Mesendoderm (in vitro differentiated cells): ENCODE data around the gene TBCB.

Source experiments
- DNase-seq: peaks from one replicate; pipeline ENCODE4 v3.0.0; 2013
- H2AK5ac ChIP-seq: 2 replicates; pipeline ENCODE4 v1.6.1; 2013; ENCODE audit warnings: low read length, inconsistent platforms
- H2BK120ac ChIP-seq: 2 replicates; pipeline ENCODE4 v1.6.1; 2013; ENCODE audit warnings: low read depth, mild to moderate bottlenecking, low read length, moderate library complexity, mixed read lengths
- H2BK15ac ChIP-seq: replicated peaks from 2 replicates; pipeline ENCODE4 v1.6.1; 2013; ENCODE audit warnings: low read depth, mild to moderate bottlenecking, moderate library complexity
- H2BK5ac ChIP-seq: 2 replicates; pipeline ENCODE4 v1.6.1; 2013; ENCODE audit warnings: low read length, inconsistent platforms
- H3K18ac ChIP-seq: 2 replicates; pipeline ENCODE4 v1.6.1; 2013; ENCODE audit warnings: mild to moderate bottlenecking, low read length, mixed read lengths
- H3K23ac ChIP-seq: one replicate; pipeline ENCODE4 v1.6.1; 2013; ENCODE audit warnings: low read length
- H3K27ac ChIP-seq: 2 replicates; pipeline ENCODE4 v1.5.1; 2013; ENCODE audit warnings: low read depth, mild to moderate bottlenecking, inconsistent platforms, low read length, moderate library complexity
- H3K27me3 ChIP-seq: 2 replicates; pipeline ENCODE4 v1.6.1; 2013; ENCODE audit warnings: low read length, control low read depth, mild to moderate bottlenecking, inconsistent platforms; ENCODE audit not compliant: insufficient read depth, poor library complexity
- H3K36me3 ChIP-seq: 2 replicates; pipeline ENCODE4 v1.6.1; 2013; ENCODE audit warnings: low read length, inconsistent platforms; ENCODE audit not compliant: control insufficient read depth, insufficient read depth
- H3K4ac ChIP-seq: one replicate; pipeline ENCODE4 v1.6.1; 2013; ENCODE audit warnings: low read depth, mild to moderate bottlenecking, low read length, moderate library complexity
- H3K4me1 ChIP-seq: 2 replicates; pipeline ENCODE4 v1.6.1; 2013; ENCODE audit warnings: low read depth, low read length, inconsistent platforms; ENCODE audit not compliant: control insufficient read depth
- H3K4me2 ChIP-seq: 2 replicates; pipeline ENCODE4 v1.6.1; 2013; ENCODE audit warnings: low read length
- H3K4me3 ChIP-seq: 2 replicates; pipeline ENCODE4 v1.5.1; 2013; ENCODE audit warnings: mild to moderate bottlenecking, low read length
- H3K56ac ChIP-seq: one replicate; pipeline ENCODE4 v1.6.1; 2013; ENCODE audit warnings: low read length
- H3K79me1 ChIP-seq: 2 replicates; pipeline ENCODE4 v1.6.1; 2013; ENCODE audit warnings: low read length, inconsistent platforms
- H3K79me2 ChIP-seq: 2 replicates; pipeline ENCODE4 v1.6.1; 2013; ENCODE audit warnings: mild to moderate bottlenecking, low read length; ENCODE audit not compliant: control insufficient read depth, insufficient read depth
- H3K9ac ChIP-seq: 2 replicates; pipeline ENCODE4 v1.6.1; 2013; ENCODE audit warnings: low read length, inconsistent platforms
- H4K5ac ChIP-seq: one replicate; pipeline ENCODE4 v1.6.1; 2013; ENCODE audit warnings: low read length
- H4K8ac ChIP-seq: one replicate; pipeline ENCODE4 v1.6.1; 2013; ENCODE audit warnings: low read depth, mild to moderate bottlenecking, control low read depth, low read length, moderate library complexity
- WGBS: extraction: QIAGEN DNeasy Blood & Tissue Kit; methylation state at CpG from one replicate; pipeline ENCODE4 v1.1.7; 2013; ENCODE audit warnings: low lambda C conversion rate, missing lambda C conversion rate; ENCODE audit not compliant: insufficient coverage; ENCODE audit errors: extremely low coverage; 5-methylcytosine and 5-hydroxymethylcytosine counted together

TBCB gene

GRCh38 chr19:36142046-36142445, 26.8 kb downstream of the TBCB start:
- Histone ChIP-seq H3K9ac (peak overlapping the region; percentile 67), H3K18ac (no peak overlapping the region), H2AK5ac (no peak overlapping the region), H3K56ac (peak overlapping the region; percentile 82), H2BK5ac (no peak overlapping the region), H2BK120ac (no peak overlapping the region), H2BK15ac (no peak overlapping the region), H3K23ac (no peak overlapping the region), H3K79me1 (peaks cover 17% of the 10 kb centered on the region), H4K8ac (no peak overlapping the region), H3K27me3 (no peaks in the 10 kb centered on the region), H3K36me3 (peaks cover 21% of the 10 kb centered on the region), H3K4me3 (no peak overlapping the region), H3K79me2 (peaks cover 13% of the 10 kb centered on the region), H3K27ac (no peak overlapping the region), H4K5ac (no peak overlapping the region), H3K4ac (no peak overlapping the region), H3K4me1 (peaks cover 3% of the 10 kb centered on the region), H3K4me2 (peak overlapping the region; percentile 80)
- no CpG with 5 or more reads among the region's 14 CpGs for WGBS
- no peak for DNase-seq

DNA sequence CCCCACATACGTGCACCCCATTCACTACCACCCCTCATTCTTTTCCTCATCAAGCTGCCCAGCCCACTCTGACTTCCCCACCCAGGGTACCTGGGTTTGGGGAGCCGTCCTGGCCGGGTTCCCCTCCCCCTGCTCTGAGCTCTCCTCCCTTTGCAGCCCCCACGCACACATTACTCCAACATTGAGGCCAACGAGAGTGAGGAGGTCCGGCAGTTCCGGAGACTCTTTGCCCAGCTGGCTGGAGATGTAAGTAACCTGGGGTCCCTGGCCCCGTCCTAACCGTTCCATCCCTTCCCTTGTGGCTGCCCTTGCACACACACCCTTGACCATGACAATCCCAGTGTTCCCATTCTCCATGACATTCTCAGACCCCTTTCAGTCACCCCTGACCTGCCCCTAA, 27.2 kb downstream of the TBCB start:
- peaks cover 17% of the 10 kb centered on the region for H3K79me1 ChIP-seq

GRCh38 chr19:36144624-36145023, 29.4 kb downstream of the TBCB start:
- no peaks in the 10 kb centered on the region for H3K27me3 ChIP-seq
- H4K5ac ChIP-seq, result no peak overlapping the region
- H2BK15ac ChIP-seq, result no peak overlapping the region
- no CpG with 5 or more reads among the region's 6 CpGs for WGBS
- no peak overlapping the region for H4K8ac ChIP-seq
- H3K27ac ChIP-seq, result no peak overlapping the region
- no peak overlapping the region for H3K9ac ChIP-seq
- H3K56ac ChIP-seq, result no peak overlapping the region
- no peak overlapping the region for H3K4me2 ChIP-seq
- H3K36me3 ChIP-seq, result peaks cover 21% of the 10 kb centered on the region
- peaks cover 13% of the 10 kb centered on the region for H3K79me2 ChIP-seq
- H2BK120ac ChIP-seq, result no peak overlapping the region
- H3K23ac ChIP-seq, result no peak overlapping the region
- peaks cover 3% of the 10 kb centered on the region for H3K4me1 ChIP-seq
- H3K79me1 ChIP-seq, result peaks cover 17% of the 10 kb centered on the region
- H2BK5ac ChIP-seq, result no peak overlapping the region
- no peak for DNase-seq
- no peak overlapping the region for H3K4me3 ChIP-seq
- no peak overlapping the region for H3K18ac ChIP-seq
- H2AK5ac ChIP-seq, result no peak overlapping the region
- no peak overlapping the region for H3K4ac ChIP-seq

More for the DNA sequence above, 27.2 kb downstream of the TBCB start:
- H3K4me2 ChIP-seq, result no peak overlapping the region
- H3K56ac ChIP-seq, result no peak overlapping the region
- no peak overlapping the region for H3K18ac ChIP-seq
- H2BK120ac ChIP-seq, result no peak overlapping the region
- peaks cover 13% of the 10 kb centered on the region for H3K79me2 ChIP-seq
- H3K27ac ChIP-seq, result no peak overlapping the region
- H4K8ac ChIP-seq, result no peak overlapping the region
- no peak overlapping the region for H4K5ac ChIP-seq
- H3K4me1 ChIP-seq, result peaks cover 3% of the 10 kb centered on the region
- no peak overlapping the region for H2BK5ac ChIP-seq
- H3K23ac ChIP-seq, result no peak overlapping the region
- H2AK5ac ChIP-seq, result no peak overlapping the region
- H3K4me3 ChIP-seq, result no peak overlapping the region
- no peaks in the 10 kb centered on the region for H3K27me3 ChIP-seq
- no peak overlapping the region for H3K9ac ChIP-seq
- no peak for DNase-seq
- H3K4ac ChIP-seq, result no peak overlapping the region
- no peak overlapping the region for H2BK15ac ChIP-seq
- no CpG with 5 or more reads among the region's 9 CpGs for WGBS
- H3K36me3 ChIP-seq, result peaks cover 21% of the 10 kb centered on the region

- Histone ChIP-seq H2BK5ac (no peak overlapping the region), H3K4ac (no peak overlapping the region), H3K9ac (no peak overlapping the region), H3K56ac (no peak overlapping the region), H3K36me3 (peaks cover 14% of the 10 kb centered on the region), H4K8ac (no peak overlapping the region), H3K4me2 (no peak overlapping the region), H3K4me3 (no peak overlapping the region), H4K5ac (no peak overlapping the region), H2BK15ac (no peak overlapping the region), H3K79me1 (peaks cover 4% of the 10 kb centered on the region), H2AK5ac (no peak overlapping the region), H3K27ac (no peak overlapping the region), H2BK120ac (no peak overlapping the region), H3K23ac (no peak overlapping the region), H3K27me3 (no peaks in the 10 kb centered on the region), H3K79me2 (no peaks in the 10 kb centered on the region), H3K18ac (no peak overlapping the region), H3K4me1 (no peaks in the 10 kb centered on the region)
- no CpG with 5 or more reads among the region's 13 CpGs for WGBS
- no peak for DNase-seq
Measured at GRCh38 chr19:36149673-36150406, 34.6 kb downstream of the TBCB start.

- Histone ChIP-seq H3K9ac (no peak overlapping the region), H3K27me3 (no peaks in the 10 kb centered on the region), H3K79me1 (peaks cover 4% of the 10 kb centered on the region), H4K5ac (no peak overlapping the region), H2BK5ac (no peak overlapping the region), H3K4me3 (no peak overlapping the region), H2AK5ac (no peak overlapping the region), H3K23ac (no peak overlapping the region), H3K4me2 (no peak overlapping the region), H3K4me1 (no peaks in the 10 kb centered on the region), H2BK120ac (no peak overlapping the region), H2BK15ac (no peak overlapping the region), H3K4ac (no peak overlapping the region), H3K18ac (no peak overlapping the region), H4K8ac (no peak overlapping the region), H3K36me3 (peaks cover 13% of the 10 kb centered on the region), H3K79me2 (no peaks in the 10 kb centered on the region), H3K27ac (no peak overlapping the region), H3K56ac (no peak overlapping the region)
- no peak for DNase-seq
- no CpG with 5 or more reads among the region's 5 CpGs for WGBS
Measured at GRCh38 chr19:36150586-36150985, 35.3 kb downstream of the TBCB start.
